ENCODE measurements around the gene STAG2.

DNA sequence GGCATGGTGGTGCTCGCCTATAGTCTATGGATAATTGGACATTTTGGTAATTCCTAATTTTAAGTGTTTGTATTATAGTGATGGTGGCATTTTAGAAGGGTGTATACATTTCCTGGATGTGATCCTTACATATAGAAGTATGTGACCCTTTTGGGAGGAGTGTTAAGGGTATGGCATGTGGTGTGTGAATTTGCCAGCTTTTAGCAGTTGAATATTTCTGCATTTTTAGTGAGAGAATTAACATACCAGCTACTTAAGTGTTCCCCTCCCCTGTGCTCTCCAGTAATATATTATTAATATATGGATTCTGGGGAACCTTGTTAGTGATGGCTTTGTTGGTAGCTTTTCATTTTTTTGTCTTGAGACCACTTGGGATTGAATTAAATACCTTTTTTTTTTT lies 55.3 kb downstream of the STAG2 start:
- TF ChIP-seq, protein P1, sequence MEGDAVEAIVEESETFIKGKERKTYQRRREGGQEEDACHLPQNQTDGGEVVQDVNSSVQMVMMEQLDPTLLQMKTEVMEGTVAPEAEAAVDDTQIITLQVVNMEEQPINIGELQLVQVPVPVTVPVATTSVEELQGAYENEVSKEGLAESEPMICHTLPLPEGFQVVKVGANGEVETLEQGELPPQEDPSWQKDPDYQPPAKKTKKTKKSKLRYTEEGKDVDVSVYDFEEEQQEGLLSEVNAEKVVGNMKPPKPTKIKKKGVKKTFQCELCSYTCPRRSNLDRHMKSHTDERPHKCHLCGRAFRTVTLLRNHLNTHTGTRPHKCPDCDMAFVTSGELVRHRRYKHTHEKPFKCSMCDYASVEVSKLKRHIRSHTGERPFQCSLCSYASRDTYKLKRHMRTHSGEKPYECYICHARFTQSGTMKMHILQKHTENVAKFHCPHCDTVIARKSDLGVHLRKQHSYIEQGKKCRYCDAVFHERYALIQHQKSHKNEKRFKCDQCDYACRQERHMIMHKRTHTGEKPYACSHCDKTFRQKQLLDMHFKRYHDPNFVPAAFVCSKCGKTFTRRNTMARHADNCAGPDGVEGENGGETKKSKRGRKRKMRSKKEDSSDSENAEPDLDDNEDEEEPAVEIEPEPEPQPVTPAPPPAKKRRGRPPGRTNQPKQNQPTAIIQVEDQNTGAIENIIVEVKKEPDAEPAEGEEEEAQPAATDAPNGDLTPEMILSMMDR (conservative IDR thresholded peaks at IDR 0.05 in 1 of 2, IDR thresholded peaks at IDR 0.05 in 1 of 2; ENCODE audit: extremely low read depth in 1 of 2, insufficient read depth in 1 of 2, low read depth in 1 of 2, low read length in 2 of 2) = no peak
- no peak for TF ChIP-seq EZH2 (IDR thresholded peaks at IDR 0.05; ENCODE audit: borderline replicate concordance, low read length)

Data from mammary epithelial cell (primary cell).